Choroid plexus epithelial cell (primary cell): ENCODE measurements around the gene RNF130.

Experiments used
- DNase-seq: peaks from one replicate; pipeline ENCODE4 v3.0.0-alpha.2; 2010; ENCODE audit warnings: low read depth
- H3K4me3 ChIP-seq: 2 replicates; pipeline ENCODE4 v1.5.1; 2011; ENCODE audit warnings: low read depth, mild to moderate bottlenecking, control low read depth, low read length, moderate library complexity
- CTCF ChIP-seq: conservative IDR thresholded peaks from 2 replicates; pipeline ENCODE4 v1.5.1; 2011; ENCODE audit warnings: low read depth, mild to moderate bottlenecking, control low read depth, inconsistent platforms, low read length, moderate library complexity

Gene RNF130

GRCh38 chr5:180102636-180103035, 31.1 kb upstream of the RNF130 start:
- DNase-seq, result no peak
- H3K4me3 ChIP-seq, result no peak overlapping the region
- no peak for TF ChIP-seq CTCF

- DNase-seq, result no peak
- no peak overlapping the region for H3K4me3 ChIP-seq
- no peak for TF ChIP-seq CTCF
Observed at GRCh38 chr5:180101451-180102105, 30.0 kb upstream of the RNF130 start.

- no peak overlapping the region for H3K4me3 ChIP-seq
- TF ChIP-seq CTCF, result no peak
- DNase-seq, result no peak
Observed at GRCh38 chr5:180100621-180101450, 29.3 kb upstream of the RNF130 start.

- no peak for TF ChIP-seq CTCF
- no peak for DNase-seq
- H3K4me3 ChIP-seq, result no peak overlapping the region
Observed at GRCh38 chr5:180099733-180100611, 28.4 kb upstream of the RNF130 start.

- H3K4me3 ChIP-seq, result no peak overlapping the region
- TF ChIP-seq CTCF, result no peak
- DNase-seq, result no peak
Observed at GRCh38 chr5:180098991-180099732, 27.6 kb upstream of the RNF130 start.

- DNase-seq, result no peak
- no peak for TF ChIP-seq CTCF
- no peak overlapping the region for H3K4me3 ChIP-seq
Observed at GRCh38 chr5:180098526-180098925, 27.0 kb upstream of the RNF130 start.
